ENCODE measurements around the gene HRC. TPM values are rescaled to one million over a fixed set of nuclear protein-coding genes. Genes with fewer than 3 reads are reported as not detected.

HRC gene
- total RNA-seq, 4 donors from 2014 or later = 1.1 to 4.0 (median 1.2) TPM

DNA sequence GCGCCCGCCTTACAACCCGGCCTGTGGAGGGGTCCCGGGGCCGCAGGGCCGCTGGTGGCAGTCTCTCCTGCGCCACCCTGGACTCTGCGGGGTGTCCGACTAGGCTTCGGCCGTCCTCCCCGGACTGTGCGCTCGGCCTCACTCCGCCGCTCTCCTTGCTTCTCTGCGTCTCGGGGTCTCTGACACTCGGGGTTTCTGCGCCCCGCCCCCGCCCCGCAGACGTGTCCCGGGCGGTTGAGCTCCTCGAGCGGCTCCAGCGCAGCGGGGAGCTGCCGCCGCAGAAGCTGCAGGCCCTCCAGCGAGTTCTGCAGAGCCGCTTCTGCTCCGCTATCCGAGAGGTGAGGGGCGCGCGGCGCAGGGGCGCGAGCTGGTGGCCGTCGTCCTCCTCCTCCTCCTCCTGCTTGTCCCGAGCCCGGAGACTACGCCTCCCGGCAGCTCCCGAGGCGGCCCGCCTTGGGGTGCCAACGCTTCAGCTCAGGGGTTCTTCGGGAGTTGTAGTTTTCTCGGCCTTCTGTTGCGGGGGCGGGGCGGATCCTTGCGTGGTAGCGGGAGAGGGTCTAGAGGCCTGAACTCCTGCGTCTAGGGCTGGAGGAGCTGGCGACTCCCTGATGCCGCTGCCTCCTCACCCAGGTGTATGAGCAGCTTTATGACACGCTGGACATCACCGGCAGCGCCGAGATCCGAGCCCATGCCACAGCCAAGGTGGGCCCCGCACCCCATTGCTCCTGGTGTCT lies 40.4 kb downstream of the HRC start:
- intact Hi-C loops (cut with DNase I; ENCODE audit: low total_unique reads) = no loop called here
- TF ChIP-seq, protein P1, sequence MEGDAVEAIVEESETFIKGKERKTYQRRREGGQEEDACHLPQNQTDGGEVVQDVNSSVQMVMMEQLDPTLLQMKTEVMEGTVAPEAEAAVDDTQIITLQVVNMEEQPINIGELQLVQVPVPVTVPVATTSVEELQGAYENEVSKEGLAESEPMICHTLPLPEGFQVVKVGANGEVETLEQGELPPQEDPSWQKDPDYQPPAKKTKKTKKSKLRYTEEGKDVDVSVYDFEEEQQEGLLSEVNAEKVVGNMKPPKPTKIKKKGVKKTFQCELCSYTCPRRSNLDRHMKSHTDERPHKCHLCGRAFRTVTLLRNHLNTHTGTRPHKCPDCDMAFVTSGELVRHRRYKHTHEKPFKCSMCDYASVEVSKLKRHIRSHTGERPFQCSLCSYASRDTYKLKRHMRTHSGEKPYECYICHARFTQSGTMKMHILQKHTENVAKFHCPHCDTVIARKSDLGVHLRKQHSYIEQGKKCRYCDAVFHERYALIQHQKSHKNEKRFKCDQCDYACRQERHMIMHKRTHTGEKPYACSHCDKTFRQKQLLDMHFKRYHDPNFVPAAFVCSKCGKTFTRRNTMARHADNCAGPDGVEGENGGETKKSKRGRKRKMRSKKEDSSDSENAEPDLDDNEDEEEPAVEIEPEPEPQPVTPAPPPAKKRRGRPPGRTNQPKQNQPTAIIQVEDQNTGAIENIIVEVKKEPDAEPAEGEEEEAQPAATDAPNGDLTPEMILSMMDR (IDR thresholded peaks at IDR 0.05) = no peak
- no peak for TF ChIP-seq POLR2A (IDR thresholded peaks at IDR 0.05)
- 14 to 16% methylated on average over 25 to 39 of the region's 68 CpGs for WGBS, 2 donors
- H3K4me3 ChIP-seq (ENCODE audit: low read depth, poor library complexity, severe bottlenecking) = peak overlapping the region; percentile 52
- peak; percentile 52 to 91 for DNase-seq (ENCODE audit: low spot score in 2 of 2)

- peak within 1 kb of the TSS; percentile 52 for H3K4me3 ChIP-seq (ENCODE audit: low read depth, poor library complexity, severe bottlenecking)
- 1 to 2% methylated on average over 31 to 58 of the region's 66 CpGs for WGBS, 2 donors
- DNase-seq (ENCODE audit: low spot score in 2 of 2) = peak in 1 of 2 donors; percentile 90
- intact Hi-C loops (cut with DNase I; ENCODE audit: low total_unique reads) = no loop called here
- no peak for TF ChIP-seq POLR2A (IDR thresholded peaks at IDR 0.05)
- TF ChIP-seq, protein P1 (IDR thresholded peaks at IDR 0.05) = no peak
Observed at GRCh38 chr19:49113762-49114629, 41.2 kb downstream of the HRC start, which contains the start of gene LIN7B. LIN7B (plus strand) TSS chr19:49114370; CDS start chr19:49114405, 35 bp downstream.

DNA sequence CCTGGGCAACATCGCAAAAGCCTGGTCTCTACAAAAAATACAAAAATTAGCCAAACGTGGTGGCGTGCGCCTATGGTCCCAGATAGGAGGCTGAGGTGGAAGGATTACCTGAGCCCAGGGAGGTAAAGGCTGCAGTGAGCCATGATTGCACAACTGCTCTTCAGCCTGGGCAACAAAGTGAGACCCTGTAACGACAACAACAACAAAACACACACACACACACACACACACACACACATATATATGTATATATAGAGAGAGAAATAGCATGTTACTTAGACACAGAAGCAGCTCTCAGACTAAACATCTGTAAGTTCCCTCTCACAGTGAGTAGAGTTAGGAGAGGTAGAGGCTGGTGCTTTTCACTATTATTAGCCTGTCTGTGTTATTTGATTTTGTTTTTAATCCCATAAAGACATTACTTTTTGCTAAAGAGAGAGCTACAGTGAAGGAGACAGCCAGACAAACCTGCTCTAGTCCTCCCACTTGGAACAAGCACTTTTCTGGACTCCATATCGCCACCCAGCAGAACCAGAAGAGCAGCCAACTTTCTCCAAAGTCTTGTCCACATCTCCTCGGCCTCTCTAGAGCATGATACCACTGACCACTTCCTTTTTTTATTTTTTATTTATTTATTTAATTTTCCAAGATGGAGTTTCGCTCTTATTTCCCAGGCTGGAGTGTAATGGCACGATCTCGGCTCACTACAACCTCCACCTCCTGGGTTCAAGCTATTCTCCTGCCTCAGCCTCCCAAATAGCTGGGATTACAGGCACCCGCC lies 43.8 kb downstream of the HRC start:
- WGBS, 2 donors = 78% methylated on average over 11 of the region's 11 CpGs
- no peak overlapping the region for H3K4me3 ChIP-seq (ENCODE audit: low read depth, poor library complexity, severe bottlenecking)
- no peak for TF ChIP-seq POLR2A (IDR thresholded peaks at IDR 0.05)
- TF ChIP-seq, protein P1 (IDR thresholded peaks at IDR 0.05) = no peak
- DNase-seq (ENCODE audit: low spot score in 2 of 2) = no peak
- intact Hi-C loops (cut with DNase I; ENCODE audit: low total_unique reads) = no loop called here

GRCh38 chr19:49110567-49110966 lies 44.6 kb downstream of the HRC start:
- WGBS, 2 donors = 26% methylated on average over 3 of the region's 3 CpGs
- intact Hi-C loops (cut with DNase I; ENCODE audit: low total_unique reads) = no loop called here
- TF ChIP-seq, protein P1 (IDR thresholded peaks at IDR 0.05) = no peak
- no peak for TF ChIP-seq POLR2A (IDR thresholded peaks at IDR 0.05)
- DNase-seq (ENCODE audit: low spot score in 2 of 2) = no peak
- H3K4me3 ChIP-seq (ENCODE audit: low read depth, poor library complexity, severe bottlenecking) = no peak overlapping the region

DNA sequence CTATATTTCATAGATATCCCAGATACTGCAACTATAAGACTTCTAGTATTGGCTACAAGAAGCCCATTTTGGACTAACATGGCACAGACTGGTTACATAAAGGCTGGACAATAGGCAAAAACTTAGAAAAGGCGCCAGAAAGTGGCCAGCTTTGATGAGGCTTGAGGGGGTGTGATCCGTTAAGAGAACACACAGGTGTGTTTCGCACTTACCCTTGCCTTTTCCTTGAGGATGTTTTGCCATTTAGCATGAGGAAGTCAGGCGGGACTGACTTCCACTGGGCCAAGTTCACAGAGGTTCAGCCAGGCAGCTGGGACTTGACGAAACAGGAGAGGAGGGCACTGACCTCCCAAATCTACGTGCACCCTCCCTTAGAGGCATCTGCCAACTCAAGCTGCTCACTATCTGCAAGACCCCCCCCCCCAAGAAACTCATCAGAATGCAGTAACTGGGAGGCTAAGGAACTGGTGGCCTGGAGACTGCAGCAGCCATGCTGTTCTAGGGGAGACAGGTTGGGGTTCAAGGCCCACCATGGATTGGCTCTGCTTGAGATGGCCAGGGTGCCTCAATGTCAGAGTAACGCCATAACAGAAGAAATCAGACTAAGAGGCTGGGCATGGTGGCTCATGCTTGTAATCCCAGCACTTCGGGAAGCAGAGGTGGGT lies 45.5 kb downstream of the HRC start:
- 80 to 87% methylated on average over 8 of the region's 8 CpGs for WGBS, 2 donors
- no peak for DNase-seq (ENCODE audit: low spot score in 2 of 2)
- H3K4me3 ChIP-seq (ENCODE audit: low read depth, poor library complexity, severe bottlenecking) = no peak overlapping the region
- TF ChIP-seq, protein P1 (IDR thresholded peaks at IDR 0.05) = no peak
- no peak for TF ChIP-seq POLR2A (IDR thresholded peaks at IDR 0.05)
- intact Hi-C loops (cut with DNase I; ENCODE audit: low total_unique reads) = no loop called here
